IMR-90 (cell line): ENCODE data around the gene NKAIN2. TPM values are rescaled to one million over a fixed set of nuclear protein-coding genes. Genes with fewer than 3 reads are reported as not detected.

Experiments
- ATAC-seq: fragments of 200-7000 bp; cut with Tn5 transposase; 2 replicates; pipeline ENCODE4 v1.9.1; 2020; ENCODE audit warnings: low read depth, mild to moderate bottlenecking, moderate library complexity
- BruUV-seq: library from RNA; stranded (reverse); fragments of 400-500 nt; replicated peaks from 2 replicates; lab custom pipeline; 2021; lab: Mats Ljungman, UMichigan
- CTCF ChIA-PET: fragments of 300-600 bp; formaldehyde crosslinking; extraction: SDS; loops from one replicate; lab custom pipeline; 2021; ENCODE audit warnings: antibody characterized with exemption; lab: Yijun Ruan, JAX
- POLR2A ChIA-PET: fragments of 300-600 bp; sonication (Branson Sonifier 250); formaldehyde crosslinking; loops from one replicate; lab custom pipeline; 2022; ENCODE audit warnings: antibody characterized with exemption; ENCODE audit not compliant: unreplicated experiment; lab: Charles Lee
- DNase-seq: peaks from one replicate; pipeline ENCODE4 v3.0.0; 2013
- H2AFZ ChIP-seq: replicated peaks from 2 replicates; pipeline ENCODE3; 2013; ENCODE audit warnings: low read length, mild to moderate bottlenecking; ENCODE audit not compliant: poor library complexity
- H2AK5ac ChIP-seq: 2 replicates; pipeline ENCODE4 v1.6.1; 2013; ENCODE audit warnings: low read depth, low read length, inconsistent platforms
- H2AK9ac ChIP-seq: replicated peaks from 2 replicates; pipeline ENCODE3; 2013; ENCODE audit warnings: mild to moderate bottlenecking, low read depth, low read length, moderate library complexity; ENCODE audit not compliant: poor library complexity
- H2BK120ac ChIP-seq: 2 replicates; pipeline ENCODE4 v1.6.1; 2013; ENCODE audit warnings: low read depth, low read length, inconsistent platforms
- H2BK15ac ChIP-seq: 3 replicates; pipeline ENCODE4 v1.6.1; 2013; ENCODE audit warnings: low read depth, low read length, inconsistent platforms
- H2BK20ac ChIP-seq: 2 replicates; pipeline ENCODE4 v1.6.1; 2013; ENCODE audit warnings: low read depth, mild to moderate bottlenecking, inconsistent platforms, low read length, moderate library complexity
- H2BK5ac ChIP-seq: 2 replicates; pipeline ENCODE4 v1.6.1; 2013; ENCODE audit warnings: mild to moderate bottlenecking, low read depth, low read length, inconsistent platforms; ENCODE audit not compliant: poor library complexity, severe bottlenecking
- H3K14ac ChIP-seq: replicated peaks from 2 replicates; pipeline ENCODE4 v1.6.1; 2013; ENCODE audit warnings: low read depth, low read length, inconsistent platforms
- H3K18ac ChIP-seq: 2 replicates; pipeline ENCODE4 v1.6.1; 2013; ENCODE audit warnings: low read depth, low read length, control low read depth
- H3K23ac ChIP-seq: 2 replicates; pipeline ENCODE4 v1.6.1; 2013; ENCODE audit warnings: low read depth, low read length, inconsistent platforms
- H3K27ac ChIP-seq: 2 replicates; pipeline ENCODE4 v1.5.1; 2013; ENCODE audit warnings: mild to moderate bottlenecking, control low read depth, low read length; ENCODE audit not compliant: insufficient read depth
- H3K27me3 ChIP-seq: 2 replicates; pipeline ENCODE4 v1.6.1; 2013; ENCODE audit warnings: low read length; ENCODE audit not compliant: control insufficient read depth, insufficient read depth
- H3K36me3 ChIP-seq: 2 replicates; pipeline ENCODE4 v1.6.1; 2013; ENCODE audit warnings: low read length, mixed read lengths; ENCODE audit not compliant: control insufficient read depth, insufficient read depth
- H3K4ac ChIP-seq: 2 replicates; pipeline ENCODE4 v1.6.1; 2013; ENCODE audit warnings: low read depth, low read length, inconsistent platforms
- H3K4me1 ChIP-seq: 2 replicates; pipeline ENCODE4 v1.6.1; 2013; ENCODE audit warnings: low read length, mixed read lengths; ENCODE audit not compliant: control insufficient read depth, insufficient read depth
- H3K4me2 ChIP-seq: 2 replicates; pipeline ENCODE4 v1.6.1; 2013; ENCODE audit warnings: low read depth, mild to moderate bottlenecking, control low read depth, low read length, moderate library complexity
- H3K4me3 ChIP-seq: 2 replicates; pipeline ENCODE4 v1.5.1; 2013; ENCODE audit warnings: low read depth, mild to moderate bottlenecking, control low read depth, low read length, moderate library complexity; ENCODE audit not compliant: insufficient read depth
- H3K56ac ChIP-seq: 2 replicates; pipeline ENCODE4 v1.6.1; 2013; ENCODE audit warnings: low read length, inconsistent platforms; ENCODE audit not compliant: insufficient read depth; ENCODE audit errors: extremely low read depth
- H3K79me1 ChIP-seq, 2 experiments: 2 replicates each; pipeline ENCODE4 v1.6.1; 2013; ENCODE audit warnings: low read length in 2 of 2, inconsistent platforms in 1 of 2, low read depth in 1 of 2
- H3K9ac ChIP-seq: 2 replicates; pipeline ENCODE4 v1.6.1; 2013; ENCODE audit warnings: low read depth, low read length, control low read depth
- H3K9me1 ChIP-seq: 2 replicates; pipeline ENCODE4 v1.6.1; 2013; ENCODE audit warnings: low read length, inconsistent platforms; ENCODE audit not compliant: insufficient read depth
- H3K9me3 ChIP-seq: 2 replicates; pipeline ENCODE4 v1.6.1; 2013; ENCODE audit warnings: low read length; ENCODE audit not compliant: control insufficient read depth, insufficient read depth
- H4K20me1 ChIP-seq: 2 replicates; pipeline ENCODE4 v1.6.1; 2013; ENCODE audit warnings: low read length, inconsistent platforms; ENCODE audit not compliant: insufficient read depth
- H4K5ac ChIP-seq: 2 replicates; pipeline ENCODE4 v1.6.1; 2013; ENCODE audit warnings: mild to moderate bottlenecking, low read depth, low read length, control low read depth
- H4K8ac ChIP-seq, 2 experiments: 2 replicates each; pipeline ENCODE4 v1.6.1; 2013; ENCODE audit warnings: low read depth in 2 of 2, low read length in 2 of 2, control low read depth in 1 of 2, inconsistent platforms in 1 of 2
- H4K91ac ChIP-seq: 2 replicates; pipeline ENCODE4 v1.6.1; 2013; ENCODE audit warnings: low read depth, low read length, inconsistent platforms; ENCODE audit not compliant: insufficient read depth
- CEBPB ChIP-seq: IDR thresholded peaks from 2 replicates; pipeline ENCODE4 v1.6.1; 2012; ENCODE audit warnings: low read depth, low read length, improper control_type of control experiment
- CHD1 ChIP-seq: IDR thresholded peaks from 2 replicates; pipeline ENCODE4 v1.6.1; 2012; ENCODE audit warnings: low read depth, low read length, improper control_type of control experiment
- ELK1 ChIP-seq: fragments of 150-350 bp; IDR thresholded peaks from 2 replicates; pipeline ENCODE4 v1.6.1; 2016; ENCODE audit warnings: low read depth, mild to moderate bottlenecking, low read length, moderate library complexity, borderline replicate concordance
- MAFK ChIP-seq: IDR thresholded peaks from 2 replicates; pipeline ENCODE4 v1.6.1; 2012; ENCODE audit warnings: low read depth, low read length, improper control_type of control experiment
- MXI1 ChIP-seq: IDR thresholded peaks from 2 replicates; pipeline ENCODE4 v1.6.1; 2012; ENCODE audit warnings: low read depth, mild to moderate bottlenecking, low read length, moderate library complexity, borderline replicate concordance
- NFE2L2 ChIP-seq: fragments of 150-350 bp; IDR thresholded peaks from 2 replicates; pipeline ENCODE4 v1.6.1; 2016; ENCODE audit warnings: low read depth, mild to moderate bottlenecking, low read length
- RAD21 ChIP-seq: IDR thresholded peaks from 2 replicates; pipeline ENCODE4 v1.6.1; 2012; ENCODE audit warnings: low read length, improper control_type of control experiment
- RCOR1 ChIP-seq: IDR thresholded peaks from 2 replicates; pipeline ENCODE4 v1.6.1; 2012; ENCODE audit warnings: mild to moderate bottlenecking, low read length, improper control_type of control experiment; ENCODE audit not compliant: insufficient replicate concordance
- RFX5 ChIP-seq: IDR thresholded peaks from 2 replicates; pipeline ENCODE4 v1.8.0; 2012; ENCODE audit warnings: low read depth, mild to moderate bottlenecking, low read length, moderate library complexity
- SMC3 ChIP-seq: fragments of 150-350 bp; IDR thresholded peaks from 2 replicates; pipeline ENCODE4 v1.6.1; 2016; ENCODE audit warnings: low read depth, mild to moderate bottlenecking, antibody characterized with exemption, low read length, moderate library complexity
- WGBS, 2 experiments: methylation state at CpG; one replicate each; pipeline versions ENCODE4 v1.1.5 to v1.1.7; 2013; ENCODE audit warnings: missing lambda C conversion rate in 2 of 2; ENCODE audit not compliant: insufficient read length in 1 of 2; ENCODE audit errors: extremely low coverage in 2 of 2; 5-methylcytosine and 5-hydroxymethylcytosine counted together
- dilution Hi-C: fragments of 300-500 bp; cut with HindIII; formaldehyde crosslinking; loops from one replicate; pipeline ENCODE4 v1.14.3; 2018; ENCODE audit warnings: low sequenced_read_pairs; ENCODE audit not compliant: unreplicated experiment
- in situ Hi-C: fragments of 300-500 bp; cut with MboI; formaldehyde crosslinking; loops from 3 replicates; pipeline ENCODE4 v1.14.3; 2019; ENCODE audit warnings: low sequenced_read_pairs, inconsistent platforms, mixed read lengths
- intact Hi-C: fragments of 100-400 bp; cut with micrococcal nuclease; formaldehyde crosslinking; loops from 2 replicates; pipeline ENCODE4 v1.10.0; 2022
- polyA plus RNA-seq, 3 experiments: library from polyadenylated mRNA; depleted of rRNA; stranded (reverse); fragments of >200 nt; gene quantifications; 2 replicates each; pipeline ENCODE4 v1.2.3, GENCODE V29; 2012; ENCODE audit warnings: low replicate concordance in 1 of 3
- total RNA-seq: library from RNA; depleted of rRNA; stranded (reverse); fragments of >200 nt; gene quantifications from 2 replicates; pipeline ENCODE4 v1.2.3, GENCODE V29; 2012

The NKAIN2 gene
- total and polyA plus RNA-seq, 2 of the 4 experiments (the other 2 are of a cell fraction): not detected

- no peak overlapping the region for H2AK9ac ChIP-seq
- no TSS peak for BruUV-seq
- no peaks in the 10 kb centered on the region for H3K9me3 ChIP-seq
- H3K79me1 ChIP-seq: no peaks in the 10 kb centered on the region
- no peak overlapping the region for H3K4ac ChIP-seq
- no peak overlapping the region for H3K23ac ChIP-seq
- ChIA-PET CTCF (interaction anchor here (0.7 kb wide), 1 partner anchor 8 kb away, joined by 7 read pairs; no protein-coding TSS in a partner anchor), POLR2A (no interaction called here)
- H2BK5ac ChIP-seq: no peak overlapping the region
- DNase-seq (no peak), ATAC-seq (no peak)
- H4K8ac ChIP-seq: no peak overlapping the region
- H3K9me1 ChIP-seq: peaks cover 5% of the 10 kb centered on the region; the same call in 1 of the 2 replicates
- peaks cover 2% of the 10 kb centered on the region; the same call in 1 of the 2 replicates for H3K4me1 ChIP-seq
- no CpG with 5 or more reads among the region's 3 CpGs for WGBS, 2 experiments
- no peak overlapping the region for H3K4me3 ChIP-seq
- no peaks in the 10 kb centered on the region for H4K20me1 ChIP-seq
- in situ Hi-C loops (no loop called here), intact Hi-C loops (no loop called here), dilution Hi-C loops (no loop called here)
- H3K4me2 ChIP-seq: no peak overlapping the region
- H3K18ac ChIP-seq: no peak overlapping the region
- no peaks in the 10 kb centered on the region for H3K27me3 ChIP-seq
- TF ChIP-seq MXI1 (no peak), CHD1 (no peak), RFX5 (no peak), ELK1 (no peak), RAD21 (no peak), SMC3 (no peak), RCOR1 (no peak), NFE2L2 (no peak), CEBPB (no peak), MAFK (no peak)
- no peak overlapping the region for H3K56ac ChIP-seq
- no peak overlapping the region for H4K5ac ChIP-seq
- H3K14ac ChIP-seq: no peak overlapping the region
- no peak overlapping the region for H2AK5ac ChIP-seq
- H2BK15ac ChIP-seq: no peak overlapping the region
- H2AFZ ChIP-seq: no peak overlapping the region
- H4K91ac ChIP-seq: no peak overlapping the region
- no peaks in the 10 kb centered on the region for H3K36me3 ChIP-seq
- H2BK120ac ChIP-seq: no peak overlapping the region
- no peak overlapping the region for H3K9ac ChIP-seq
- H2BK20ac ChIP-seq: no peak overlapping the region
- no peak overlapping the region for H3K27ac ChIP-seq
Observed at GRCh38 chr6:124822721-124823120, 1019.1 kb downstream of the NKAIN2 start.
